PC-9 (cell line): Measurements from ENCODE around the gene CCDC102B. TPM values are rescaled to one million over a fixed set of nuclear protein-coding genes. Genes with fewer than 3 reads are reported as not detected.

Experiments
- BruUV-seq: library from RNA; stranded (reverse); fragments of 400-500 nt; replicated peaks from 2 replicates; lab custom pipeline; 2021; lab: Mats Ljungman, UMichigan
- CTCF ChIA-PET: fragments of 300-600 bp; sonication (Branson Sonifier 250); formaldehyde crosslinking; loops from one replicate; lab custom pipeline; 2022; ENCODE audit warnings: antibody characterized with exemption; lab: Charles Lee
- POLR2A ChIA-PET: fragments of 300-600 bp; sonication (Branson Sonifier 250); formaldehyde crosslinking; loops from one replicate; lab custom pipeline; 2022; ENCODE audit warnings: antibody characterized with exemption; ENCODE audit not compliant: unreplicated experiment; lab: Charles Lee
- DNase-seq, 2 experiments: peaks; one replicate each; pipeline versions ENCODE4 v3.0.0 to v3.0.0-alpha.2; 2015 to 2022; ENCODE audit warnings: mixed read lengths in 1 of 2
- H2AFZ ChIP-seq: fragments of 200-600 bp; sonication (generic); 2 replicates; pipeline ENCODE4 v1.8.1; 2017; ENCODE audit warnings: antibody characterized with exemption
- H3F3A ChIP-seq: fragments of 200-600 bp; sonication (generic); 2 replicates; pipeline ENCODE4 v1.8.1; 2017; ENCODE audit warnings: antibody characterized with exemption, mild to moderate bottlenecking, low read depth; ENCODE audit not compliant: insufficient read depth
- H3K27ac ChIP-seq: fragments of 200-600 bp; sonication (generic); 2 replicates; pipeline ENCODE4 v1.6.1; 2016; ENCODE audit warnings: mixed run types
- H3K27me3 ChIP-seq: fragments of 200-600 bp; sonication (generic); 2 replicates; pipeline ENCODE4 v1.6.1; 2016; ENCODE audit warnings: low read depth, mixed run types; ENCODE audit not compliant: insufficient read depth
- H3K36me3 ChIP-seq: fragments of 200-600 bp; sonication (generic); 2 replicates; pipeline ENCODE4 v1.6.1; 2016; ENCODE audit warnings: low read depth, mixed run types
- H3K4me1 ChIP-seq: fragments of 200-600 bp; sonication (generic); replicated peaks from 2 replicates; pipeline ENCODE4 v1.6.1; 2016; ENCODE audit warnings: mixed run types; ENCODE audit not compliant: insufficient read depth
- H3K4me2 ChIP-seq: fragments of 200-600 bp; sonication (generic); 2 replicates; pipeline ENCODE4 v1.6.1; 2017; ENCODE audit warnings: mixed run types
- H3K4me3 ChIP-seq: fragments of 200-600 bp; sonication (generic); 2 replicates; pipeline ENCODE4 v1.6.1; 2016; ENCODE audit warnings: mixed run types
- H3K79me2 ChIP-seq: fragments of 200-600 bp; sonication (generic); 2 replicates; pipeline ENCODE4 v1.6.1; 2017; ENCODE audit warnings: low read depth, mixed run types
- H3K9me2 ChIP-seq: fragments of 200-600 bp; sonication (generic); 2 replicates; pipeline ENCODE4 v1.8.1; 2017; ENCODE audit warnings: mild to moderate bottlenecking; ENCODE audit not compliant: insufficient read depth
- H3K9me3 ChIP-seq: fragments of 200-600 bp; sonication (generic); 2 replicates; pipeline ENCODE4 v1.8.1; 2016; ENCODE audit warnings: low read depth; ENCODE audit not compliant: insufficient read depth
- H4K20me1 ChIP-seq: fragments of 200-600 bp; sonication (generic); 2 replicates; pipeline ENCODE4 v1.8.1; 2017; ENCODE audit not compliant: insufficient read depth
- CTCF ChIP-seq: fragments of 200-600 bp; sonication (generic); conservative IDR thresholded peaks from 2 replicates; pipeline ENCODE4 v1.6.1; 2017; ENCODE audit warnings: mixed run types, antibody characterized with exemption, mild to moderate bottlenecking, moderate library complexity
- EZH2 ChIP-seq: fragments of 200-600 bp; sonication (generic); IDR thresholded peaks from 2 replicates; pipeline ENCODE4 v1.8.0; 2017; ENCODE audit warnings: antibody characterized with exemption, low read depth
- intact Hi-C: fragments of 100-400 bp; cut with micrococcal nuclease; formaldehyde crosslinking; loops from one replicate; pipeline ENCODE4 v1.10.0; 2022; ENCODE audit not compliant: unreplicated experiment
- total RNA-seq: library from RNA; stranded (reverse); gene quantifications from 2 replicates; pipeline ENCODE4 v1.2.3, GENCODE V29; 2021

Gene CCDC102B
- total RNA-seq, 1 experiment from 2014 or later, result 1.9 TPM

GRCh38 chr18:69088973-69089372 lies 291.1 kb downstream of the CCDC102B start:
- no peak overlapping the region for H3K4me2 ChIP-seq
- intact Hi-C loops, result no loop called here
- DNase-seq, result no peak
- no peak overlapping the region for H3K4me3 ChIP-seq
- POLR2A ChIA-PET, result no interaction called here
- BruUV-seq, result no TSS peak
- TF ChIP-seq EZH2 (no peak), CTCF (no peak)
- H3F3A ChIP-seq, result no peaks in the 10 kb centered on the region
- no peaks in the 10 kb centered on the region for H3K79me2 ChIP-seq
- no peaks in the 10 kb centered on the region for H3K4me1 ChIP-seq
- H3K9me3 ChIP-seq, result no peaks in the 10 kb centered on the region
- no peaks in the 10 kb centered on the region for H3K9me2 ChIP-seq
- H3K27me3 ChIP-seq, result no peaks in the 10 kb centered on the region
- no peak overlapping the region for H2AFZ ChIP-seq
- no peaks in the 10 kb centered on the region for H3K36me3 ChIP-seq
- no peak overlapping the region for H3K27ac ChIP-seq
- CTCF ChIA-PET, result no interaction called here
- no peaks in the 10 kb centered on the region for H4K20me1 ChIP-seq

GRCh38 chr18:69097349-69097748 lies 299.5 kb downstream of the CCDC102B start:
- H3K79me2 ChIP-seq, result no peaks in the 10 kb centered on the region
- H3K9me3 ChIP-seq, result no peaks in the 10 kb centered on the region
- no peak overlapping the region for H3K4me2 ChIP-seq
- no peaks in the 10 kb centered on the region for H3K4me1 ChIP-seq
- H3K4me3 ChIP-seq, result no peak overlapping the region
- H4K20me1 ChIP-seq, result no peaks in the 10 kb centered on the region
- ChIA-PET CTCF (no interaction called here), POLR2A (no interaction called here)
- no peak overlapping the region for H2AFZ ChIP-seq
- no peaks in the 10 kb centered on the region for H3K36me3 ChIP-seq
- H3F3A ChIP-seq, result no peaks in the 10 kb centered on the region
- no TSS peak for BruUV-seq
- no peaks in the 10 kb centered on the region for H3K9me2 ChIP-seq
- H3K27ac ChIP-seq, result no peak overlapping the region
- TF ChIP-seq CTCF (no peak), EZH2 (no peak)
- intact Hi-C loops, result no loop called here
- DNase-seq, result no peak
- no peaks in the 10 kb centered on the region for H3K27me3 ChIP-seq

GRCh38 chr18:69102959-69103358 lies 305.1 kb downstream of the CCDC102B start:
- ChIA-PET POLR2A (no interaction called here), CTCF (no interaction called here)
- no peak for DNase-seq
- H3K4me2 ChIP-seq, result no peak overlapping the region
- no peak for TF ChIP-seq CTCF
- TF ChIP-seq EZH2, result no peak
- no peaks in the 10 kb centered on the region for H3F3A ChIP-seq
- no peak overlapping the region for H3K4me3 ChIP-seq
- no peak overlapping the region for H2AFZ ChIP-seq
- H3K4me1 ChIP-seq, result no peaks in the 10 kb centered on the region
- no peak overlapping the region for H3K27ac ChIP-seq
- no peaks in the 10 kb centered on the region for H3K9me2 ChIP-seq
- no peaks in the 10 kb centered on the region for H4K20me1 ChIP-seq
- intact Hi-C loops, result no loop called here
- BruUV-seq, result no TSS peak
- H3K9me3 ChIP-seq, result no peaks in the 10 kb centered on the region
- no peaks in the 10 kb centered on the region for H3K79me2 ChIP-seq
- H3K36me3 ChIP-seq, result no peaks in the 10 kb centered on the region
- H3K27me3 ChIP-seq, result no peaks in the 10 kb centered on the region

Other genes with a start within 250 kb of the CCDC102B start
- gene TMX3, start 83.0 kb upstream of the CCDC102B start, total RNA-seq, result 21.2 and 22.7 TPM in 2 replicates